ENCODE measurements around the gene CALD1.

CALD1 gene

GRCh38 chr7:134820778-134821177 is 41.3 kb downstream of the CALD1 start:
- no peak for DNase-seq (ENCODE audit: extremely low read depth in 1 of 2, low read depth in 1 of 2)

DNA sequence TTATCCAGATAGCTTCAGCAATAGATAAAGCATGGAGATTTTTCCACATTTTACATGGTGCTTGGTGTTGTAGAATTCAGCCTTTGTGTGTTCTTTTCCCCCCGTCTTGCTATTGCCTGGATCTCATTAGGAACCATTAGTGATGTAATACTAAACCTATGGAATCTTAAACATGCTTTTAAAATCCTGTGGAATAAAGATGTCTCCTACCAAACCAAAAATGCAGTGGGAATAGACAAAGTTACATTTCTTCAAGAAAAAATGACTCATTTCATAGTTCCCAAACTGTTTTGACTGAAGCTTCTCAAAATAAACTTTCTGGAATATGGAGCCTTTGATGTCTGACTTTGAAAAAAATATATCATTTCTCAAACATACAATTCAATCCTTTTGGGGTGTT is 44.0 kb downstream of the CALD1 start:
- DNase-seq (ENCODE audit: extremely low read depth in 1 of 2, low read depth in 1 of 2): no peak

- no peak for DNase-seq (ENCODE audit: extremely low read depth in 1 of 2, low read depth in 1 of 2)
Measured at GRCh38 chr7:134825666-134826065, 46.2 kb downstream of the CALD1 start.

- DNase-seq (ENCODE audit: extremely low read depth in 1 of 2, low read depth in 1 of 2): no peak
Measured at GRCh38 chr7:134826105-134826504, 46.7 kb downstream of the CALD1 start.

DNA sequence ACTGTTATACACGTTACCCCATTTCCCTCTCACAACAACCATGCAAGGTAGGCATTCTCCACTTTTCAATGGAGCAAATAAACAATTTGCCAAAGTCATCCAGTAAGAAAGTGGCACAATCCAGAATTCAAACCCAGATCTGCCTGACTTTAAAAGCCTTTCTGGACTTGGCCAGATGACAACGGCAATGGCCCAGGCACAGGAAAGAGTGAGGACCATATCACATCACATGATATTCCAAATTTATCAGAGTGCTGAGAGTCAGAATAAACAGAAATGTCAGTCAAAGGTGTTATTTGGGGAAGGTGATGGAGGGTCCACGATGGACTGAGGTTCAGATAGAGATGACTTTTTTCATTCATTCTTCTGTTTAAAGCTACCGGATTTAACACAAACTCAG is 48.0 kb downstream of the CALD1 start:
- DNase-seq (ENCODE audit: extremely low read depth in 1 of 2, low read depth in 1 of 2): no peak

GRCh38 chr7:134827889-134828288 is 48.5 kb downstream of the CALD1 start:
- no peak for DNase-seq (ENCODE audit: extremely low read depth in 1 of 2, low read depth in 1 of 2)

DNA sequence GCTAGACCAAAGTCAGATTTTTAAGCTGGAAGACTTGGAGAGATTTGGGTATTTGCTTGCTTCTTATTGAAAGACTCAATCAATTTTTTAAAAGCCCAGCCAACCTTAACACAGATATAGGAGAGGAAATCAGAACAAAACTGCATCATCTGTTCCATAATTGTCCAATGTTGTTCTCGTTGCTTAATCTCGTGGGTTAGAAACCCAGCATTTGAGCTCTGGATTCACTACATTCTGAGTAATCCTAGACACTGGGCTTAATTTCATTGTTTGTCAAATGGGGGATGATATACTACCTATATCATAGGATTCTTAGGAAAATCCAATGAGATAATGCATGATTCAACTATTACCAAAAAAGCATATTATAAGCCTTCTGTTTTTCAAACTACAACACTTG is 48.9 kb downstream of the CALD1 start:
- DNase-seq (ENCODE audit: extremely low read depth in 1 of 2, low read depth in 1 of 2): no peak

DNA sequence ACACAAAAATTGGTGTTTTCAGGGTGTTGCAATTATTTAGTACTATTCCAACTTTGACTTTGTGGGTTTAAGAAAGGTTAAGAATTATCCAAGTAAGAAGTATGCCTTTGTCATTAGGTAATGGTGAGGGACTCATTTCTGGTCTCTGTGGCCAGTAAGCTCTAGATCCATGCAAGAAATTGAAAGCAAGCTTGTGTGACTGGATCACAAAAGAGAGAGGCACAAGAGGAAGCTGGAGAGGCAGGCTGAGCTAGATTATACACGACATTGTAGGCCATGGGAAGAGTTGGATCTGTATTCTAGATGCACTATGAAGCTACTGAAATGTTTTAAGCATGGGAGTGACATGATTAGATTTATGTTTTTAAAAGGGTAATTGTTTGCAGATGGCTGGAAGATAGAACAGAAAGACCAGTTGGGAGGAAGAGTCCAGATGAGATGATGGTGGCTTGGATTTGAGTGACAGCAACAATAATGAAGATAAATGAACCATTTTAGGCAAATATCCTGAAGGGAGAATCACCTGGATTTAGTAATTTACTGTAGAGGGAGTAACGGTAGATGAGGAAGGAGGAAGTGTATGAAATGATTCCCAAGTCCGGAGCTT is 50.0 kb downstream of the CALD1 start:
- no peak for DNase-seq (ENCODE audit: extremely low read depth in 1 of 2, low read depth in 1 of 2)

DNA sequence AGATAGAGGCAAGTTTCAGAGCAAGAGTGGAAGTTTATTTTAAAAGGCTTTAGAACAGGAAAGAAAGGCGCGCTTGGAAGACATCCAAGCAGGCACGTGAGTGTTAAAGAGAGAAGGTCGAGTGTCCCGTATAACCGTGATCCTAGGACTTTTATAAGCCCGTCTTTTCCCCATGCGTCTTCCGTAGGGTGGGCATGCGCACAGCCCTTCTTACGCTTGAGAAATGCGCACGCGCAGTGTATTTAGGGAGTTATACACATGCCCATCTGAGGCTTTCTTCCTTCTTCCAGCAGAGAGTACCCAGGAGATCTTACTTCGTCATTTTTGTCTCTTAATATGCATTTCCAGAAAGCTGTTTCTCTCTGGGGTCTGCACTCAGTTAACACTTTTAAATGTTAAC is 52.4 kb downstream of the CALD1 start:
- no peak for DNase-seq (ENCODE audit: extremely low read depth in 1 of 2, low read depth in 1 of 2)

GRCh38 chr7:134832367-134832766 is 52.9 kb downstream of the CALD1 start:
- DNase-seq (ENCODE audit: extremely low read depth in 1 of 2, low read depth in 1 of 2): no peak

GRCh38 chr7:134834689-134835462 is 55.4 kb downstream of the CALD1 start:
- DNase-seq (ENCODE audit: extremely low read depth in 1 of 2, low read depth in 1 of 2): no peak

DNA sequence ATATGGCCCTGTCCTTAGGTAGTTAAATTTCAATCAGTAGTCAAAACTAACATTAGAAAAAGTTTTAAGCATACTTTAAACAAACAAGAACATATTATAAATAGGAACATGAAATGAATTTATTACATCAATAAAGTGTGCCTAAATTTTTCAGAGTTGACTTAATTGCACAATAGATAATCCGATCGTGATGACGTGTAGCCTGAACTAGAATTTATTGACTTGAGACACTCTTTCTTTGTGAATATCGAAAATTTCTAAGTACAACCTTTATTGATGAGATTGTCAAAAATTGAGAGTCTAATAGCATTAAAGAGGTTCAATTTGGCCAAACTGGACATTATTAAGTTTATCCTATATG is 56.0 kb downstream of the CALD1 start:
- DNase-seq (ENCODE audit: extremely low read depth in 1 of 2, low read depth in 1 of 2): no peak

GRCh38 chr7:134836447-134836846 is 57.0 kb downstream of the CALD1 start:
- no peak for DNase-seq (ENCODE audit: extremely low read depth in 1 of 2, low read depth in 1 of 2)

DNA sequence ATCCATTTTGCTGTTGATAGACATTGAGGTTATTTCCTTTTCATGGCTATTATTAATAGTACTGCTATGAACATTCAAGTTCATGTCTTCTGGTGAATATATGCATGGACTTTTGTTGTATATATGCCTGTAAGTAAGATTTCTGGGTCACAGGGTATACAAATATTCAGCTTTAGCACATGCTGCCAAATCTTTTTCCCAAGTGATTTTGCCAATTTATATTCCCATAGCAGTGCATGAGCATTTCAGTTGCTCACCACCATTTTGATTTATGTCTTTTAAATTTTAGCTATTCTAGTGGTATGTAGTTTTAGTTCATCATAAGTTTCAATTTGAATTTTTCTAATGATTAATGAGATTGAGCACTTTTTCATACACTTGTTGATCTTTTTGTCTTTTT is 59.9 kb downstream of the CALD1 start:
- DNase-seq (ENCODE audit: extremely low read depth in 1 of 2, low read depth in 1 of 2): no peak

- DNase-seq (ENCODE audit: extremely low read depth in 1 of 2, low read depth in 1 of 2): no peak
Measured at GRCh38 chr7:134842062-134842461, 62.6 kb downstream of the CALD1 start.

DNA sequence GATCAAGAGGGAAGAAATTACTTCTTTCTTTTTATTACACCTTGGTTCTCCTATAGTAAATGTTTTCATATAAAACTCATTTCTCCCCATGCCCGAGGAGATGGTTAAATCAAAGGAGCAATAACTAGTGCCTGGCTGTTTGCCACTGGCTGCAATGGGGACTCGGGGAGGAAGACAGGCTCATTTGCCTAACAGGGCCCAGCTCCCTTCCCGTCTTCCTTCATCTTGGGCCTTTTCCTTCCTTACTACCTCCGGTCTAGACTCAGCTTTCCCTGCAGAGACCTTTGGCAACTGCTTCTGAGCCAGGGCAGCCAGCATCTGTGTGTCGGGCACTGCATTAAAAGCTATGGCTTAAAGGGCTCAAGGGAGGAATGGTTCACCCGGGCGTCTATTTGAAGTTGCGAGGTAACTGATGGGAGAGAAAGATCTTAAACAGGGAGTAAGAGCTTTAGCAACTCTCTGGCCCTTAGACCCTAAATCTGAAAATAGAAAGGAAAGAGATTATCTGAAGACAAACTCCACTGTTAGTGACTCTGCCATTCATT is 63.5 kb downstream of the CALD1 start:
- no peak for DNase-seq (ENCODE audit: extremely low read depth in 1 of 2, low read depth in 1 of 2)

DNA sequence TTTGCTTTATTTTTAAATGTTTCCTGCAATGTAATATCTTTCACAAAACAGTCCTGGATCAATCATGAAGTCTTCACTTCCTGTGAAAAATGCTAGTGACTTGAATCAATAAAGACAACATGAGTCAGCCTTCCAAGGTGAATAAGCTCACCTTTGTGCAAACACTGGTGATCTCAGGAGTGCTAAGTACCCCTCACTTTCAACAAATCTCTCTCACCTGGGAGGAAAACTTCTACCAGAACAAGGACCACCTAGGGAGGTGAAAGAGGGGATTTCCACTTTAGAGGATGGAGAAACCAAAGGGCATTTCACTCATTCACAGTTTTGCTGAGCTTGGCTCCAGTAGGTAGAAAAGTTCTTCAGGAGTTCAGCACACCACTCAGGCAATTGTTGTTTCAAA is 64.8 kb downstream of the CALD1 start:
- no peak for DNase-seq (ENCODE audit: extremely low read depth in 1 of 2, low read depth in 1 of 2)

DNA sequence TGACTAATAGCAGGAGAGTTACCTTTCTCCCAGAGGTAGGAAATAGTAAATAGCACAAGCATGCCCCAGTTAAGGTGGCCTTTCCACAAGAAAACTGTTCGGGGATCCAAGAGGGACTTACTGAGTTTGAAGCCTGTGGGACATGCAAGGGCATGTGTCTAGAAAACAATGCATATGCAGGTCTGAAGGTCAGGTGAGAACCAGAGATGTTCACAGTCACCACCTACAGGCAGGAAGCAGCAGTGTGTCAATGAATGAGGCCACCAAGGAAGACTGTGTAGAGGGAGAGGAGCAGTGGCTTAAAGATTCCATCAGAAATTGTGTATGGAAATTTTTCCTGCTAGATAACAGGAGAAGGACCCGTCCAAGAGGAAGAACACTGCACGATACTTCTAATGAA is 66.0 kb downstream of the CALD1 start:
- DNase-seq (ENCODE audit: extremely low read depth in 1 of 2, low read depth in 1 of 2): no peak

DNA sequence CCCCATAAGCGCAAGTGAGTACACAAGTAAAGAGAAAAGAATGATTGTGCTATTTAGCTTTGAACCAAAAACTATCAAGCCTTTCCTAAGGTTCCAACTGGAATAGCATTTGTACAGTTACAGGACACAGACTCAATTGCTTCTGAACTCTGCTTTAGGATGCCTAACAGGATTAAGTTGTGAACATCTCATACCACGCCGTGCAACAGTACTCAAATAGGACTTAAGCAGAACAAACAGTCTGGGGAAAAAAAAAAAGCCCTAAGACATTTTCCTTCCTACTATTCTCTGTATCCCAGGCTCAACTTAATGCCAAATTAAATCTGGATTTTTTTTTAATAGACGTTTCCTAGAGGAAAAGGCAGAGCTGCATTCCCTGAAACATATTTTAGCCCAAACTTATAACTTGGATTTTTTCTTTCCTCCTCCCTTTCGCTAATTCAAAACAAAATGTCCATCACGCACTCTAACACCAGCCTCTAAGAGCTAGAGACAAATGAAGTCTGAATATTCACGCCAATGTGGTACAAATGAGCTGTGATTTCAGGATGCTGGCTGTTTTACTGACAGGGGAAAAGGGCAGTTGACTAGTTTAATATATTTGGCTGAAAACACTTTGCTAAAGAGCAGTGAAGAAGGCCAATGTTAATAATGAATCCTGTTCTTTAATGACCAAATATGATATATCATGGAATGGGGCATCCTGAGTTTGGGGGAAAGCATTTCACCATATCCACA is 68.6 kb downstream of the CALD1 start:
- DNase-seq (ENCODE audit: extremely low read depth in 1 of 2, low read depth in 1 of 2): no peak

GRCh38 chr7:134850066-134850465 is 70.6 kb downstream of the CALD1 start:
- DNase-seq (ENCODE audit: extremely low read depth in 1 of 2, low read depth in 1 of 2): no peak

GRCh38 chr7:134851141-134851540 is 71.7 kb downstream of the CALD1 start:
- DNase-seq (ENCODE audit: extremely low read depth in 1 of 2, low read depth in 1 of 2): no peak

GRCh38 chr7:134852625-134853024 is 73.2 kb downstream of the CALD1 start:
- DNase-seq (ENCODE audit: extremely low read depth in 1 of 2, low read depth in 1 of 2): no peak
